ENCODE measurements around the gene ACBD4. TPM values are rescaled to one million over a fixed set of nuclear protein-coding genes. Genes with fewer than 3 reads are reported as not detected.

ACBD4 gene
- total RNA-seq (2013; cell fraction: nucleolus; rRNA removed), result 14.7 and 14.8 TPM in 2 replicates
- total RNA-seq (2014; rRNA removed) (8.1 and 10.2 TPM in 2 replicates), total RNA-seq (2014; rRNA removed; fragmentation: Illumina TruSeq; extraction: Trizol) (5.4 and 5.7 TPM in 2 replicates), total RNA-seq (2021) (10.0 and 10.1 TPM in 2 replicates), polyA plus RNA-seq (2011; rRNA removed) (4.4 and 6.5 TPM in 2 replicates), polyA plus RNA-seq (2014; fragmentation: Illumina TruSeq; extraction: Trizol) (4.5 and 5.7 TPM in 2 replicates), polyA plus RNA-seq (2014; fragmentation: Nextera tagmentation; extraction: Ambion mirVana) (under 1 TPM; 0.20 to 0.27 TPM), polyA plus RNA-seq (2014; rRNA removed) (13.8 and 17.6 TPM in 2 replicates), polyA plus RNA-seq (2016; fragmentation: Nextera tagmentation; extraction: Ambion mirVana) (1 to 10 TPM; 7.2 to 9.9 TPM), polyA minus RNA-seq (2011; rRNA and poly(A)+ RNA removed) (2.6 and 6.4 TPM in 2 replicates), Bru-seq, nascent RNA (percentile 51 among the genes with signal in this experiment), BruChase-seq, experiment 1, labeled RNA remaining after a 6-hour chase (percentile 47 among the genes with signal in this experiment), BruChase-seq, experiment 2, labeled RNA remaining after a 2-hour chase (percentile 49 among the genes with signal in this experiment)
- 2.2 TPM for polyA plus RNA-seq (2011; ENCODE audit: low read depth)
- 6.3 and 10.3 TPM in 2 replicates for polyA plus RNA-seq (2011; cell fraction: cytosol; rRNA removed)
- 28.8 and 29.4 TPM in 2 replicates for polyA plus RNA-seq (2011; cell fraction: nucleus; rRNA removed)
- polyA plus RNA-seq (2012), result 10.5 and 11.0 TPM in 2 replicates
- polyA minus RNA-seq (2011; cell fraction: cytosol; rRNA and poly(A)+ RNA removed), result 2.5 and 4.0 TPM in 2 replicates
- polyA minus RNA-seq (2011; cell fraction: nucleus; rRNA and poly(A)+ RNA removed), result 11.6 and 15.2 TPM in 2 replicates
- long read RNA-seq, experiment 1, partial matches to known transcripts, result 0 of 4 reads
- long read RNA-seq, experiment 1, other reads (novel, unspliced or antisense), result 0 of 4 reads
- long read RNA-seq, experiment 2, result 0 reads

- peak; percentile 97 for DNase-seq (ENCODE audit: low read depth, low spot score)
- H3K4me3 ChIP-seq, result peak within 1 kb of the TSS; percentile 84
- peak within 1 kb of the TSS; percentile 28 for H3K27ac ChIP-seq (ENCODE audit: control insufficient read depth, insufficient read depth)
- ChIA-PET POLR2A (interaction anchor here (0.6 to 2.4 kb wide), 8 partner anchors 9 to 177 kb away, joined by 3 to 49 read pairs (median 4); partner anchors contain the start of genes HEXIM1 and NMT1), CTCF (interaction anchor here (0.5 to 9.4 kb wide), 80 partner anchors 10 to 717 kb away, joined by 3 to 291 read pairs (median 4); partner anchors contain the start of genes FZD2, HEXIM1, HEXIM2 and NMT1), SMC1A (ENCODE audit: uncharacterized antibody, unreplicated experiment) (interaction anchor here (0.6 to 3.4 kb wide), 26 partner anchors 9 to 360 kb away, joined by 3 to 81 read pairs (median 4); partner anchors contain the start of genes HEXIM1 and HEXIM2), RAD21 (ENCODE audit: unreplicated experiment) (interaction anchor here (0.6 to 3.2 kb wide), 40 partner anchors 9 to 360 kb away, joined by 3 to 121 read pairs (median 4); partner anchors contain the start of genes EFTUD2, HEXIM1, HEXIM2 and MAP3K14)
- peak; percentile 90 for ATAC-seq
- H4K20me1 ChIP-seq (ENCODE audit: control insufficient read depth, insufficient read depth), result no peaks in the 10 kb centered on the region
- peak within 1 kb of the TSS; percentile 99 for H3K4me2 ChIP-seq (ENCODE audit: control insufficient read depth, insufficient read depth)
- no peaks in the 10 kb centered on the region for H3K9me3 ChIP-seq (replicated peaks; ENCODE audit: control insufficient read depth, insufficient read depth, low read length)
- peak within 1 kb of the TSS; percentile 73 for H2AFZ ChIP-seq (ENCODE audit: control insufficient read depth, low read depth, low read length)
- H3K36me3 ChIP-seq (ENCODE audit: control insufficient read depth in 2 of 2, insufficient read depth in 2 of 2, low read length in 1 of 2), result no peaks in the 10 kb centered on the region
- WGBS (ENCODE audit: insufficient coverage, insufficient replicate concordance, low lambda C conversion rate, missing lambda C conversion rate), result 6% methylated on average over 40 of the region's 40 CpGs
- BruUV-seq (replicated peaks), result no TSS peak
- H3K79me2 ChIP-seq (ENCODE audit: control insufficient read depth, insufficient read depth, low read length), result peaks cover 4% of the 10 kb centered on the region
- peaks cover 8% of the 10 kb centered on the region for H3K4me1 ChIP-seq (ENCODE audit: control insufficient read depth, insufficient read depth, low read length)
- H3K27me3 ChIP-seq (replicated peaks in 1 of 2; ENCODE audit: control insufficient read depth in 2 of 2, insufficient read depth in 2 of 2, low read length in 1 of 2), result no peaks in the 10 kb centered on the region
- intact Hi-C loops (cut with micrococcal nuclease; ENCODE audit: unreplicated experiment) (loop anchor here (1.0 kb wide), 3 partner anchors 17 to 215 kb away; no protein-coding TSS in a partner anchor), in situ Hi-C loops (cut with MboI) (loop anchor here (5.0 kb wide), 1 partner anchor 62 kb away; no protein-coding TSS in a partner anchor)
- FAIRE-seq, result peak; percentile 100
- peak within 1 kb of the TSS; percentile 85 for H3K9ac ChIP-seq (ENCODE audit: control insufficient read depth, insufficient read depth, low read length)
- TF ChIP-seq NR2C1 (IDR thresholded peaks at IDR 0.05) (0 out of 2 replicates have a peak, but pooled peaks have one; percentile 16), SRF (IDR thresholded peaks at IDR 0.05; ENCODE audit: low read depth in 2 of 2, low read length in 2 of 2) (peak in 1 of 2 experiments; percentile 72; a peak in 1 of 4 replicates), ZZZ3 (IDR thresholded peaks at IDR 0.05; ENCODE audit: control insufficient read depth, insufficient read length, low read depth) (no peak), HCFC1 (IDR thresholded peaks at IDR 0.05; ENCODE audit: low read length) (no peak), NFIC (IDR thresholded peaks at IDR 0.05; ENCODE audit: low read depth, low read length) (no peak), SMC3 (IDR thresholded peaks at IDR 0.05; ENCODE audit: borderline replicate concordance, low read length) (peak; percentile 99), KLF5 (IDR thresholded peaks at IDR 0.05; ENCODE audit: partially characterized antibody) (peak; percentile 56), PRDM15 (CRISPR knock-in tag; IDR thresholded peaks at IDR 0.05) (no peak), POLR2AphosphoS5 (IDR thresholded peaks at IDR 0.05; ENCODE audit: low read length) (peak; percentile 51; the same call in 1 of the 2 replicates), ZNF384 (IDR thresholded peaks at IDR 0.05; ENCODE audit: borderline replicate concordance, low read depth, low read length) (no peak), RB1 (IDR thresholded peaks at IDR 0.05; ENCODE audit: borderline replicate concordance) (peak; percentile 53; the same call in 1 of the 2 replicates), EGR1 (IDR thresholded peaks at IDR 0.05; ENCODE audit: borderline replicate concordance in 1 of 2, low read depth in 2 of 2, low read length in 2 of 2) (peak in 1 of 2 experiments; percentile 35; a peak in 1 of 3 replicates)
- TF ChIP-seq, protein P1, sequence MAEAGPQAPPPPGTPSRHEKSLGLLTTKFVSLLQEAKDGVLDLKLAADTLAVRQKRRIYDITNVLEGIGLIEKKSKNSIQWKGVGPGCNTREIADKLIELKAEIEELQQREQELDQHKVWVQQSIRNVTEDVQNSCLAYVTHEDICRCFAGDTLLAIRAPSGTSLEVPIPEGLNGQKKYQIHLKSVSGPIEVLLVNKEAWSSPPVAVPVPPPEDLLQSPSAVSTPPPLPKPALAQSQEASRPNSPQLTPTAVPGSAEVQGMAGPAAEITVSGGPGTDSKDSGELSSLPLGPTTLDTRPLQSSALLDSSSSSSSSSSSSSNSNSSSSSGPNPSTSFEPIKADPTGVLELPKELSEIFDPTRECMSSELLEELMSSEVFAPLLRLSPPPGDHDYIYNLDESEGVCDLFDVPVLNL (IDR thresholded peaks at IDR 0.05; ENCODE audit: low read depth, low read length), result no peak
Measured at GRCh38 chr17:45135192-45135977, at the start of gene ACBD4. TSS of gene ACBD4 (plus strand) at chr17:45135687. CDS start at chr17:45136145, 458 bp downstream.

Measured in GM12878 (cell line).